Trophoblast cell (in vitro differentiated cells and primary cell): ENCODE measurements around the gene ANKLE1.

ENCODE experiments used
- DNase-seq, 2 donors: peaks; one replicate each; pipeline ENCODE4 v3.0.0-alpha.2; 2016
- H2AFZ ChIP-seq: 2 replicates; pipeline ENCODE4 v1.6.1; 2013; ENCODE audit warnings: low read length, moderate library complexity, mild to moderate bottlenecking; ENCODE audit not compliant: insufficient read depth, poor library complexity
- H2AK5ac ChIP-seq: 2 replicates; pipeline ENCODE4 v1.6.1; 2013; ENCODE audit warnings: mild to moderate bottlenecking, low read length
- H2BK120ac ChIP-seq: 2 replicates; pipeline ENCODE4 v1.6.1; 2013; ENCODE audit warnings: low read length, mild to moderate bottlenecking, moderate library complexity; ENCODE audit not compliant: insufficient read depth, poor library complexity
- H2BK12ac ChIP-seq: 2 replicates; pipeline ENCODE4 v1.6.1; 2013; ENCODE audit warnings: mild to moderate bottlenecking, low read length, moderate library complexity
- H2BK5ac ChIP-seq: 2 replicates; pipeline ENCODE4 v1.6.1; 2013; ENCODE audit warnings: low read length, low read depth, moderate library complexity, mild to moderate bottlenecking; ENCODE audit not compliant: poor library complexity
- H3K14ac ChIP-seq: 2 replicates; pipeline ENCODE4 v1.6.1; 2013; ENCODE audit warnings: mild to moderate bottlenecking, low read length
- H3K18ac ChIP-seq: 2 replicates; pipeline ENCODE4 v1.6.1; 2013; ENCODE audit warnings: mild to moderate bottlenecking, low read length
- H3K23ac ChIP-seq: 2 replicates; pipeline ENCODE4 v1.6.1; 2013; ENCODE audit warnings: low read length
- H3K27ac ChIP-seq: 2 replicates; pipeline ENCODE4 v1.5.1; 2013; ENCODE audit warnings: low read depth, mild to moderate bottlenecking, inconsistent platforms, low read length, moderate library complexity
- H3K27me3 ChIP-seq: 2 replicates; pipeline ENCODE4 v1.6.1; 2013; ENCODE audit warnings: inconsistent platforms, mild to moderate bottlenecking, low read length, moderate library complexity; ENCODE audit not compliant: insufficient read depth
- H3K36me3 ChIP-seq, 2 experiments: 1 replicate in 1 of 2; 2 replicates in 1 of 2; pipeline ENCODE4 v1.6.1; 2013; ENCODE audit warnings: low read length in 2 of 2, mild to moderate bottlenecking in 2 of 2, moderate library complexity in 1 of 2; ENCODE audit not compliant: insufficient read depth in 2 of 2, control insufficient read depth in 1 of 2
- H3K4ac ChIP-seq: 2 replicates; pipeline ENCODE4 v1.6.1; 2013; ENCODE audit warnings: low read depth, mild to moderate bottlenecking, low read length, moderate library complexity
- H3K4me1 ChIP-seq, 2 experiments: 1 replicate in 1 of 2; 2 replicates in 1 of 2; pipeline ENCODE4 v1.6.1; 2013; ENCODE audit warnings: low read length in 2 of 2, mild to moderate bottlenecking in 2 of 2, moderate library complexity in 1 of 2; ENCODE audit not compliant: insufficient read depth in 2 of 2, control insufficient read depth in 1 of 2
- H3K4me2 ChIP-seq: 2 replicates; pipeline ENCODE4 v1.6.1; 2013; ENCODE audit warnings: inconsistent platforms, mild to moderate bottlenecking, low read length, moderate library complexity
- H3K4me3 ChIP-seq: 2 replicates; pipeline ENCODE4 v1.5.1; 2013; ENCODE audit warnings: mild to moderate bottlenecking, low read depth, low read length, inconsistent platforms
- H3K79me1 ChIP-seq: one replicate; pipeline ENCODE4 v1.6.1; 2013; ENCODE audit warnings: low read length
- H3K79me2 ChIP-seq: 2 replicates; pipeline ENCODE4 v1.6.1; 2013; ENCODE audit warnings: low read length, mild to moderate bottlenecking; ENCODE audit not compliant: control insufficient read depth, insufficient read depth, poor library complexity
- H3K9ac ChIP-seq: 2 replicates; pipeline ENCODE4 v1.6.1; 2013; ENCODE audit warnings: mild to moderate bottlenecking, low read length
- H3K9me3 ChIP-seq: 2 replicates; pipeline ENCODE4 v1.6.1; 2013; ENCODE audit warnings: low read depth, mild to moderate bottlenecking, control low read depth, inconsistent platforms, low read length; ENCODE audit not compliant: insufficient read depth
- H4K12ac ChIP-seq: 2 replicates; pipeline ENCODE4 v1.6.1; 2013; ENCODE audit warnings: low read depth, mild to moderate bottlenecking, low read length, moderate library complexity
- H4K8ac ChIP-seq: 2 replicates; pipeline ENCODE4 v1.6.1; 2013; ENCODE audit warnings: low read depth, mild to moderate bottlenecking, low read length, moderate library complexity
- H4K91ac ChIP-seq: one replicate; pipeline ENCODE4 v1.6.1; 2013; ENCODE audit warnings: low read depth, mild to moderate bottlenecking, low read length, moderate library complexity
- WGBS: extraction: QIAGEN DNeasy Blood & Tissue Kit; methylation state at CpG from one replicate; pipeline ENCODE4 v1.1.7; 2013; ENCODE audit warnings: missing lambda C conversion rate; ENCODE audit not compliant: insufficient read length, insufficient coverage; ENCODE audit errors: extremely low coverage; 5-methylcytosine and 5-hydroxymethylcytosine counted together

The ANKLE1 gene

DNA sequence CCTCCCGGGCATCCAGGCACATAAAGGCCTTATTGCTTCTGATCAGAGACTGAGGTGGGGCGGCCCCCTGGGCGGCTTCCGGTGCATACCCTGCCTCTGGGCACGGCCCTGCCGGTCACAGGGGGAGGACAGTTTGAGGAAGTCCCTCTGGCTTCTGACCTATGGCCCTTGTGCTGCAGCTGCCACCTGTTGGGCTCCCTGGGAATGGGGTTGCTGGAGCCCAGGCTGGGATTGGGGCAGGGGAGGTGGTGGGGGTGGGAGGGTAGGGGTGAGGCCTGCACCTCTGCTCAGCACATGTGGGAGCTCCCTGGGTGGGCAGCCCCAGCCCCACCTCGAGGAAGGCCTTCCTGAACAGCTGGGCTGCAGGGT is 42.2 kb downstream of the ANKLE1 start:
- H3K4ac ChIP-seq = no peak overlapping the region
- no peak overlapping the region for H4K8ac ChIP-seq
- no peak overlapping the region for H4K12ac ChIP-seq
- peaks cover 4% of the 10 kb centered on the region for H3K79me1 ChIP-seq
- no peaks in the 10 kb centered on the region for H3K9me3 ChIP-seq
- H4K91ac ChIP-seq = no peak overlapping the region
- H3K79me2 ChIP-seq = peaks cover 4% of the 10 kb centered on the region
- no peaks in the 10 kb centered on the region for H3K27me3 ChIP-seq
- peaks cover 45 to 51% of the 10 kb centered on the region in 2 experiments for H3K36me3 ChIP-seq
- H3K9ac ChIP-seq = no peak overlapping the region
- H3K4me2 ChIP-seq = no peak overlapping the region
- H3K18ac ChIP-seq = no peak overlapping the region
- WGBS = no CpG with 5 or more reads among the region's 7 CpGs
- no peak overlapping the region for H2AFZ ChIP-seq
- no peak overlapping the region for H3K4me3 ChIP-seq
- no peak overlapping the region for H3K23ac ChIP-seq
- H2BK120ac ChIP-seq = no peak overlapping the region
- no peak for DNase-seq
- peaks cover 13 to 15% of the 10 kb centered on the region in 2 experiments for H3K4me1 ChIP-seq
- no peak overlapping the region for H2AK5ac ChIP-seq
- no peak overlapping the region for H2BK12ac ChIP-seq
- H3K14ac ChIP-seq = no peak overlapping the region
- no peak overlapping the region for H2BK5ac ChIP-seq
- no peak overlapping the region for H3K27ac ChIP-seq

DNA sequence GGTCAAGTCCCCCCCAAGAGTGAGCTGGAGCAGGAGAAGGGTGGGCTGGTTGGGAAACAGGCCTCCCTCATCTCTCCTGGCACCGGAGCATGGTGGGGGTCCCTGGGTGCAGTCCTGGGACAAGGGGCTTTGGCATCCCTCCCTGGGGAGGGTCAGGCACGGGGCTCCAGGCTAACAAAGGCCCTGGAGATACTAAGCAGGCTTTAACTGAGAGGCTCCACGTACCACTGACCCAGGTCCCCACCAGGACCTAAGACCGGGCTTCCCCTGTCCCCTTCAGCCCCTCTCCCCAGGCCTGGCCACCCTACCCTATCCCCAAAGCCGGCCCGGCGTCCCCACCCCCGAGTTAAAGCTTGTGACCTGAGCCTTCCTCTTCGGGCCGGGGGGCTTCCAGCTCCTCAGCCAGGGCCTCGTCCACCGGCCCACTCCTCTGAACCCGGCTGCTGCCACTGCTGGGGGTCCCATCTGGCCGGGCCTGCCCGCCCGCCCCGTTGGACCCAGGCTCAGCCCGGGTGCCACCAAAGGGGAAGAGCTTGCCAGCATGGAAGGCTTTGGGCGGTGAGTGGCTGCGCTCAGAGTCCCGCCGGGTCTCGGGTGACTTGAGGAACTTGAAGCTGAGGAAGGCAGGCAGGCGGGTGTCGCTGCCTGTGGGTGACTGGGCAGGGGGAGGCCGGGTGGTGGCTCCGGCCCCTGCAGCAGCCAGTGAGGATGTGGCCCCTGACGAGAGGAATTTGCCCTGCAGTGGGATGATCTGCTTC is 42.8 kb downstream of the ANKLE1 start:
- Histone ChIP-seq H3K27me3 (no peaks in the 10 kb centered on the region), H3K14ac (no peak overlapping the region), H4K12ac (no peak overlapping the region), H3K9me3 (no peaks in the 10 kb centered on the region), H2BK120ac (no peak overlapping the region), H3K18ac (no peak overlapping the region), H2BK5ac (no peak overlapping the region), H3K79me2 (peaks cover 4% of the 10 kb centered on the region), H2AFZ (no peak overlapping the region), H3K23ac (no peak overlapping the region), H3K4me3 (no peak overlapping the region), H2AK5ac (no peak overlapping the region), H3K4ac (no peak overlapping the region), H3K79me1 (peaks cover 4% of the 10 kb centered on the region), H3K27ac (no peak overlapping the region), H3K36me3 (peaks cover 39 to 45% of the 10 kb centered on the region in 2 experiments), H3K4me2 (no peak overlapping the region), H4K8ac (no peak overlapping the region), H3K9ac (no peak overlapping the region), H3K4me1 (peaks cover 16 to 20% of the 10 kb centered on the region in 2 experiments), H2BK12ac (no peak overlapping the region), H4K91ac (no peak overlapping the region)
- no CpG with 5 or more reads among the region's 28 CpGs for WGBS
- no peak for DNase-seq

DNA sequence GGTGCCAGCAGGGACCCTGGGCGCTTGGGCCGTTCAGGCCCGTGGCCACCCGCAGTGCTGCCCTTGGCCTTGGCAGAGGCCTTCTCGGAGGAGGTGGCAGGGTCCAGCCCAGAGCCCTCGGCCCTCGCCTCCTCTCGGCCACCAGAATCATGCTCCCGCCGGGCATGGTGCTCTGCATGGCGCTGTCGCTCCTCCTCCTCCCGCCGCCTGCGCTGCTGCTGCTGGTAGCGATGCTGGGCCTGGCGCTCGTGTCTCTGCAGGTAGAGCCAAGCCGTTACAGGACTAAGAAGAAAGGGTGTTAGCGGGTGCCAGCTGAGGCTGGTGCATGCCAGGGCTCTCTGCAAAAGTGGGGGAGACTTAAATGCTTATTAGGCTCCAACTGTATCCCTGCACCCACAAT is 43.4 kb downstream of the ANKLE1 start:
- Histone ChIP-seq H2AK5ac (no peak overlapping the region), H4K91ac (no peak overlapping the region), H3K4ac (no peak overlapping the region), H3K9me3 (peaks cover 1% of the 10 kb centered on the region), H3K14ac (no peak overlapping the region), H3K79me2 (peaks cover 4% of the 10 kb centered on the region), H4K12ac (no peak overlapping the region), H3K27ac (no peak overlapping the region), H3K23ac (no peak overlapping the region), H2BK12ac (no peak overlapping the region), H3K18ac (no peak overlapping the region), H4K8ac (no peak overlapping the region), H2BK5ac (no peak overlapping the region), H3K4me1 (peaks cover 16 to 20% of the 10 kb centered on the region in 2 experiments), H3K4me2 (no peak overlapping the region), H3K4me3 (no peak overlapping the region), H3K36me3 (peaks cover 33 to 43% of the 10 kb centered on the region in 2 experiments), H3K27me3 (no peaks in the 10 kb centered on the region), H3K79me1 (peaks cover 4% of the 10 kb centered on the region), H3K9ac (no peak overlapping the region), H2BK120ac (no peak overlapping the region), H2AFZ (no peak overlapping the region)
- WGBS = no CpG with 5 or more reads among the region's 20 CpGs
- peak in 1 of 2 donors; percentile 62 for DNase-seq

DNA sequence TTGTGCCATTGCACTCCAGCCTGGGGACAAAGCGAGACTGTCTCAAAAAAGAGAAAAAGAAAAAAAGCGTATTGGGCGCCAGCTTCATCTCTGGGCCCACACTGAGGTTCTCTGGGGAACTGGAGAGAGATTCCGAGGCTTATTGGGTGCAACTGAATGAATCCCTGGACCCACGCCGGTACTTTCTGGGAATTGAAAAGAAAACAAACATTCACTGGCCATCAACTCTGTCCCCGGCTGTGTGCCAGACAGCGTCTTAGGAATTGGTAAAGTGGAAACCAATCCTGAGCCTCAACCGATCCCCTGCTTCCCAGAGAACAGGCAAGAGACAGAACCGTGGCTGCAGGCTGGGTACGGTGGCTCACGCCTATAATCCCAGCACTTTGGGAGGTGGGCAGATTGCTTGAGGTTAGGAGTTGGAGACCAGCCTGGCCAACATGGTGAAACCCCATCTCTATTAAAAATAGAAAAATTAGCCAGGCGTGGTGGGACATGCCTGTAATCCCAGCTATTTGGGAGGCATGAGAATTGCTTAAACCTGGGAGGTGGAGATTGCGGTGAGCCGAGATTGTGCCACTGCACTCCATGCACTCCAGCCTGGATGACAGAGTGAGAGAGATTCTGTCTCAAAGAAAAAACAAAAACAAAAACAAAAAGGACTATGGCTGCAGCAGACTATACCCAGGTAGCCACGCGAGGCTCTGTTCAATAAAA is 44.3 kb downstream of the ANKLE1 start:
- peaks cover 2% of the 10 kb centered on the region for H3K9me3 ChIP-seq
- no CpG with 5 or more reads among the region's 17 CpGs for WGBS
- H3K79me1 ChIP-seq = peaks cover 4% of the 10 kb centered on the region
- peak overlapping the region; percentile 15 for H3K27ac ChIP-seq
- no peaks in the 10 kb centered on the region for H3K27me3 ChIP-seq
- H3K4me3 ChIP-seq = no peak overlapping the region
- H3K4me2 ChIP-seq = no peak overlapping the region
- H3K9ac ChIP-seq = no peak overlapping the region
- no peak overlapping the region for H3K23ac ChIP-seq
- DNase-seq = peak in 1 of 2 donors; percentile 69
- H3K4me1 ChIP-seq = peaks cover 16 to 20% of the 10 kb centered on the region in 2 experiments
- H3K79me2 ChIP-seq = peaks cover 4% of the 10 kb centered on the region
- H2AFZ ChIP-seq = no peak overlapping the region
- H4K12ac ChIP-seq = no peak overlapping the region
- no peak overlapping the region for H4K91ac ChIP-seq
- H2AK5ac ChIP-seq = no peak overlapping the region
- no peak overlapping the region for H3K14ac ChIP-seq
- H3K18ac ChIP-seq = no peak overlapping the region
- H2BK120ac ChIP-seq = no peak overlapping the region
- peaks cover 25 to 39% of the 10 kb centered on the region in 2 experiments for H3K36me3 ChIP-seq
- no peak overlapping the region for H4K8ac ChIP-seq
- H2BK12ac ChIP-seq = no peak overlapping the region
- no peak overlapping the region for H2BK5ac ChIP-seq
- H3K4ac ChIP-seq = no peak overlapping the region
